LNCAP (cell line): ENCODE results near the gene SCN9A.

Experiments used
- TF ChIP-seq, protein P1 (sequence below): fragments of 450-650 bp; IDR thresholded peaks from 2 replicates; pipeline ENCODE4 v1.5.1; 2017; ENCODE audit warnings: mild to moderate bottlenecking

SCN9A gene

DNA sequence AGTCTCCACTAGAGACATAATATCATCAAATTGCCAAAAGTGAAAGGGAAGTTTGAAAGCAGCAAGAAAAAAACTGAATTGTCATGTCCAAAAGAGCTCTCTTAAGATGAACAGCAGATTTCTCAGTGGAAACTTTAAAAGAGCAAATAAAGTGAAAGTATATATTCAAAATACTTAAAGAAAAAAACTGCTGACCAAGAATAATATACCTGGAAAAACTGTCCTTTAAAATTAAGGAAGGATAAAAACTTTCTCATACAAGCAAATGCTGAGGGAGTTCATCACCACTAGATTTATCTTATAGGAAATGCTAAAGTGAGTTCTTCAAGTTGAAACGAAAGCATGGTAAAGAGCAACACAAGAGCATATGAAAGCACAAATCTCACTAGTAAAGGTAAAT is 164.7 kb downstream of the SCN9A start:
- TF ChIP-seq, protein P1, sequence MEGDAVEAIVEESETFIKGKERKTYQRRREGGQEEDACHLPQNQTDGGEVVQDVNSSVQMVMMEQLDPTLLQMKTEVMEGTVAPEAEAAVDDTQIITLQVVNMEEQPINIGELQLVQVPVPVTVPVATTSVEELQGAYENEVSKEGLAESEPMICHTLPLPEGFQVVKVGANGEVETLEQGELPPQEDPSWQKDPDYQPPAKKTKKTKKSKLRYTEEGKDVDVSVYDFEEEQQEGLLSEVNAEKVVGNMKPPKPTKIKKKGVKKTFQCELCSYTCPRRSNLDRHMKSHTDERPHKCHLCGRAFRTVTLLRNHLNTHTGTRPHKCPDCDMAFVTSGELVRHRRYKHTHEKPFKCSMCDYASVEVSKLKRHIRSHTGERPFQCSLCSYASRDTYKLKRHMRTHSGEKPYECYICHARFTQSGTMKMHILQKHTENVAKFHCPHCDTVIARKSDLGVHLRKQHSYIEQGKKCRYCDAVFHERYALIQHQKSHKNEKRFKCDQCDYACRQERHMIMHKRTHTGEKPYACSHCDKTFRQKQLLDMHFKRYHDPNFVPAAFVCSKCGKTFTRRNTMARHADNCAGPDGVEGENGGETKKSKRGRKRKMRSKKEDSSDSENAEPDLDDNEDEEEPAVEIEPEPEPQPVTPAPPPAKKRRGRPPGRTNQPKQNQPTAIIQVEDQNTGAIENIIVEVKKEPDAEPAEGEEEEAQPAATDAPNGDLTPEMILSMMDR, result no peak

DNA sequence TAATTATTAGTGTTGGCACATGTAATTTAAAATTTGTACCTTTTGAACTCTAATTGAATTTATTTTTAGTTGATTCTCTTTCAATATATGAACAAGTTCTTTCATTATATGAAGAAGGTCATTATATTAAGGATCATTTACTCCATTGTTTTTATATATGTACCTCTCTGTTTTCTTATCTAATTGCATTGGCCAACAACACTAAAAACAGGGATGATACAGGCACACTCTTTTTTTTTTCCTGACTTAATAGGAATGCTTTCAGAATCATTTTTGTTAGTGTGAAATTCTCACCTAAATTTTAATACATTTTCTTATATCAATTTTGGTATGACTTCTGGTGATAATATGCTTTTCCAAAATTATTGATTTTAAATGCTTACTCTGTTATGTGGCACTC is 173.0 kb downstream of the SCN9A start:
- TF ChIP-seq, protein P1, result no peak

DNA sequence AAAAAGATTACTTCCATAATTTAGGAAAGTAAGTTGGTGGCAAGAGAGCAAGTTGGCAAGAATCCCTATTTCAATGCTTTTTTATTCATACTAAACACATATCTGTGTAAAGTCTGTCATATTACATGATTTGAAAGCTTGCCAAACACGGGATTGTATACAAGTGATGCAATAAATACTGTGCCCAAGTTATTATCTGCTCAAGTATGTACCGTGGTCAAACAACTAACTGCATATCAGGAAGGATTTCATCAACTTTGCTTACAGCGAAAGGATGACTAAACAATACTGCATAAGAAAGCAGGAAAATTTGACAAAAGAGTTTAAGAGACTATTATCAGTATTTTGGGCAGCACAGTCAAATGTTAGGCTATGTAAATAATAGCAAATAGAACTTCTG is 178.3 kb downstream of the SCN9A start:
- TF ChIP-seq, protein P1, result no peak

DNA sequence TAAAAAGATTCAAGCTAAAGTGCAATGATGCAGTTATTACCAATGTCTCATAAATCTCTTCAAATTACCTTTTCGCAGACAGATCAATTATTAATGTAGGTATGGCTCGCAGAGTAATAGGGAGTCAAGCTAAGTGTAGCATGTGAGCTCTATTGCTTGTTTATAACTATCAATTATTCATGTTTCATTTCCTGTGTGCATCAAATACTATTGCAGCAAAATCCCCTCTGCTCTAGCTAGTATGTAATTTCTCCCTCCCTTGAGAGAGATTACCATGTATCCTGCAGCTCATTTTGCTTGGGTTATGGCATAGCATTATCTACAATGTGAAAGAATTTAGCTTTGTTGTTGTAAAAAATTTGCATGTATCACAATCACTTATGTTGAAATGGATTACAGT is 182.3 kb downstream of the SCN9A start:
- TF ChIP-seq, protein P1, result no peak

DNA sequence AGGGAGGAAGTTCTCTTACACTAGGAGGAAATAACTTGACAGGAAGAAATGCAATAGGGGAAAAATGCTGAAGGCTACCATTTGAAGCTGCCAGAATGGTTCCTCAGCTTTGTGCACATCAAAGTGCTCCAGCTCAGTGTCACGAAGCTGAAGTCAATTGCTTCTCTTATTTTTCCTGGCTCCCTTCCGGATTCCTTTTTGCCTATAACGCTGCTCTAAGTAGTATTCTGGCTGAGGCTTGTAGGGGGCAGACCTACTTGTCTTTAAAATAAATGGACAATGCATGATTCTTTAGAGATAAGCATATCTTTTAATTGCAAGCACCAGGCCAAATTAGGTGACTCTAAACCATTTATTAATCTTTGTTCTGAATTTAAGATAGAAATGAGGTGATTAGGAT is 187.7 kb downstream of the SCN9A start:
- TF ChIP-seq, protein P1, result no peak

DNA sequence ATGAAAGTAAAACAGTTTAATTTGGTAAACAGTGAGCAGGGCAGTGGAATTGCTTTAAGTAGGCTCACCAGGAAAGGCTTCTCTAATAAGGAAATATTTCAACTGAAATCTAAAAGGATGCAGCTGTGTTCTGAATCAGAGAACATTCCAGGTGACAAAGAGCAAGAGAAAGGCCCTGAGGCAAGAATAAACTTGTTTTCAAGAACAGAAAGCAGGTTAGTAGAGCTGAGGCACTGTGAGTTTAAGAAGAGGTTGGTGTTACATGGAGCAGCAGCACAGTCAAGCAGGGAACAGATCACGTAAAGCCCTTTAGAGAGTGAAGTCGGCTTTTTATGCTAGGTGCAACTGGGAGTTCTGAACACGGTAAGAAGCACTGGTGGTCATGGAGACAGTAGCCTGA is 191.0 kb downstream of the SCN9A start:
- TF ChIP-seq, protein P1, result no peak

DNA sequence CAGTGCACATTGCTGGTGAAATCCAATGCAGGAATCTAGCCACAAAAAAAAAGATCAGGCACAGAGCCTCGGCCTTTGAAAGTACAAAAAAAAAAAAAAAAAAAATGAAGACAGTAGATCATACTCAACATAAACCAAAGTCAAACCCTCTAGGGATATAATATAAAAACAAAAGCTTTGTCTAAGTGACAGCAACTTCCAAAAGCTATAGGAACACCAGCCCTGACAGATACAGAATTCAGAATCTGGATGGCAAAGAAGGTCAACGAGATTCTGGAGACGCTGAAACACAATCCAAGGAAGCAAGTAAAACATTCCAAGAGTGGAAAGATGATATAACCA is 194.0 kb downstream of the SCN9A start:
- TF ChIP-seq, protein P1, result no peak

DNA sequence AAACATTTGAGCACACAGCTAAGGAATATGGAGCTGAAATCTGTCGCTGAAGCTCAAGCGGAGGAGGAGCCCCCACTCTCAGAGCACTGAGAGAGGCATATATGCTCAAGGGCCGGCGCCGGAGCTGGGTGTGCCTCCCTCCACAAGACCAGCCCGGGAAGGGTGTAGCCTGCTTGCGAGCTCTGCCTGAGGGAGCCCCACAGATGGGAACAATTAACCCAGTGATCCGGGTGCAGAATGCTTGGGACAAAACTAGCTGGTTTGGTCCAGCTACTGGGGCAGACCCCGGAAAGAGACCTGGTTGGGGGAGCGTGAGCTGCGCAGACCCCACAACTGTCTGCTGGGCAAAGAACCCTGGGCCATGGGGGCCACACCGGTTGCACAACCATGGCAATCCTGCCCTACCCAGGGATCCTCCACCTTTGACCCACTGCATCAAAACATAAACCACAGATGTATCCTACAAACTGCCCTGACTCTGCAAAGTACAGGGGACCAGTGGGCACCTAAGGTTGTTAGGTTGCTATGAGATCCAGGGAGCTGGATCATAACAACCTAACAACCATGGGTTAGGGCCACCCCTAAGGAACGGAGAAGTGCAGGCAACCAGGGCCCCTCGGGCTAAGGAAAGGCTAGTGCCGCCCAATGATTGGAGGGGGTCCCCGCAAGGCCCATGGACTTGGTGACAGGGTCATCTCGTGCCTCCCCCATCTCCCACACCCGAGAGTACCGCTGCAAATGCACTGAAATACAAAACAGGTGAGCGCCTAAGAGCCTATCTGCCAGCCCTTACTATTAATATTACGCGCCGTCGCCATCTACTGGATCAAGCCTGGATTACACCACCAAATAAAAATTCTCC is 194.6 kb downstream of the SCN9A start:
- TF ChIP-seq, protein P1, result peak; percentile 56
